ENCODE results near the gene RPTOR.
"Not testable (repeated sequence)": the region's sequence is repeated elsewhere in the genome, so short reads cannot be mapped to it uniquely, and the experiment has no call there.

RPTOR gene

DNA sequence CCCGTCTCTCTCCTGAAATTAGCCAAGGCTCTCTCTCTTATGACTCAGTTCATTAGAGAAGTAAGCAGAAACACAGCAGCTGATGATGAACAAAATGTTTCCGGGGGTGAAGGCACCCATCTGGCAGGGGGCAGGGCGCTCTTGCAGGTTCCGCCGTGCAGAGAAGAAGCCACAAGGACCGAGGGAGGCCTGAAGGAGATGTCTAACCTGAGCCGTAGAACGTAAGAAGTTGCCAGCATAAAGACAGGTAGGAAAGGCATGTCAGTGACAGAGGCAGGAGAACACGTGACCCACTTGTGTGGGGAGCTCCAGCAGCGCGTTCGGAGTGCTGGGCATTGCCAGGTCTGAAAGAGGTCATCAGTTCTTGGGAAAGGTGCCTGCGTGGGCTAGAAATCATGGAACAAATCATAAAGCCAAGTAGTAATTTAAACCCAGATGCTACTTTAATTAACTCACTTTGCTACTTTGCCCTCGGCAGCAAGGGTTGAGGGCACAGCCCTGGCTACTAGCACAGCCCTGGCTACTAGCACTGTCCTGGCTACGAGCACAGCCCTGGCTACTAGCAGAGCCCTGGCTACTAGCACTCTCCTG lies 198.6 kb downstream of the RPTOR start:
- no peak overlapping the region for H3K4me3 ChIP-seq (replicated peaks; ENCODE audit: insufficient read depth, low read length)
- no peaks in the 10 kb centered on the region for H3K27me3 ChIP-seq (ENCODE audit: insufficient read depth, poor library complexity, severe bottlenecking)
- TF ChIP-seq GABPA (IDR thresholded peaks at IDR 0.05; ENCODE audit: low read depth), result no peak
- no peak for TF ChIP-seq POLR2AphosphoS5 (IDR thresholded peaks at IDR 0.05; ENCODE audit: low read depth)
- TF ChIP-seq, protein P1, sequence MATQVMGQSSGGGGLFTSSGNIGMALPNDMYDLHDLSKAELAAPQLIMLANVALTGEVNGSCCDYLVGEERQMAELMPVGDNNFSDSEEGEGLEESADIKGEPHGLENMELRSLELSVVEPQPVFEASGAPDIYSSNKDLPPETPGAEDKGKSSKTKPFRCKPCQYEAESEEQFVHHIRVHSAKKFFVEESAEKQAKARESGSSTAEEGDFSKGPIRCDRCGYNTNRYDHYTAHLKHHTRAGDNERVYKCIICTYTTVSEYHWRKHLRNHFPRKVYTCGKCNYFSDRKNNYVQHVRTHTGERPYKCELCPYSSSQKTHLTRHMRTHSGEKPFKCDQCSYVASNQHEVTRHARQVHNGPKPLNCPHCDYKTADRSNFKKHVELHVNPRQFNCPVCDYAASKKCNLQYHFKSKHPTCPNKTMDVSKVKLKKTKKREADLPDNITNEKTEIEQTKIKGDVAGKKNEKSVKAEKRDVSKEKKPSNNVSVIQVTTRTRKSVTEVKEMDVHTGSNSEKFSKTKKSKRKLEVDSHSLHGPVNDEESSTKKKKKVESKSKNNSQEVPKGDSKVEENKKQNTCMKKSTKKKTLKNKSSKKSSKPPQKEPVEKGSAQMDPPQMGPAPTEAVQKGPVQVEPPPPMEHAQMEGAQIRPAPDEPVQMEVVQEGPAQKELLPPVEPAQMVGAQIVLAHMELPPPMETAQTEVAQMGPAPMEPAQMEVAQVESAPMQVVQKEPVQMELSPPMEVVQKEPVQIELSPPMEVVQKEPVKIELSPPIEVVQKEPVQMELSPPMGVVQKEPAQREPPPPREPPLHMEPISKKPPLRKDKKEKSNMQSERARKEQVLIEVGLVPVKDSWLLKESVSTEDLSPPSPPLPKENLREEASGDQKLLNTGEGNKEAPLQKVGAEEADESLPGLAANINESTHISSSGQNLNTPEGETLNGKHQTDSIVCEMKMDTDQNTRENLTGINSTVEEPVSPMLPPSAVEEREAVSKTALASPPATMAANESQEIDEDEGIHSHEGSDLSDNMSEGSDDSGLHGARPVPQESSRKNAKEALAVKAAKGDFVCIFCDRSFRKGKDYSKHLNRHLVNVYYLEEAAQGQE (IDR thresholded peaks at IDR 0.05; ENCODE audit: insufficient replicate concordance, low read depth), result no peak
- TF ChIP-seq, protein P2, sequence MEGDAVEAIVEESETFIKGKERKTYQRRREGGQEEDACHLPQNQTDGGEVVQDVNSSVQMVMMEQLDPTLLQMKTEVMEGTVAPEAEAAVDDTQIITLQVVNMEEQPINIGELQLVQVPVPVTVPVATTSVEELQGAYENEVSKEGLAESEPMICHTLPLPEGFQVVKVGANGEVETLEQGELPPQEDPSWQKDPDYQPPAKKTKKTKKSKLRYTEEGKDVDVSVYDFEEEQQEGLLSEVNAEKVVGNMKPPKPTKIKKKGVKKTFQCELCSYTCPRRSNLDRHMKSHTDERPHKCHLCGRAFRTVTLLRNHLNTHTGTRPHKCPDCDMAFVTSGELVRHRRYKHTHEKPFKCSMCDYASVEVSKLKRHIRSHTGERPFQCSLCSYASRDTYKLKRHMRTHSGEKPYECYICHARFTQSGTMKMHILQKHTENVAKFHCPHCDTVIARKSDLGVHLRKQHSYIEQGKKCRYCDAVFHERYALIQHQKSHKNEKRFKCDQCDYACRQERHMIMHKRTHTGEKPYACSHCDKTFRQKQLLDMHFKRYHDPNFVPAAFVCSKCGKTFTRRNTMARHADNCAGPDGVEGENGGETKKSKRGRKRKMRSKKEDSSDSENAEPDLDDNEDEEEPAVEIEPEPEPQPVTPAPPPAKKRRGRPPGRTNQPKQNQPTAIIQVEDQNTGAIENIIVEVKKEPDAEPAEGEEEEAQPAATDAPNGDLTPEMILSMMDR (IDR thresholded peaks at IDR 0.05; ENCODE audit: insufficient read depth, low read length), result no peak
- no peak for TF ChIP-seq SPI1 (IDR thresholded peaks at IDR 0.05; ENCODE audit: borderline replicate concordance, low read depth)
- peak; percentile 25 to 49 for DNase-seq (ENCODE audit: low read depth in 1 of 2, low spot score in 1 of 2)
- H3K27ac ChIP-seq (replicated peaks), result no peak overlapping the region

DNA sequence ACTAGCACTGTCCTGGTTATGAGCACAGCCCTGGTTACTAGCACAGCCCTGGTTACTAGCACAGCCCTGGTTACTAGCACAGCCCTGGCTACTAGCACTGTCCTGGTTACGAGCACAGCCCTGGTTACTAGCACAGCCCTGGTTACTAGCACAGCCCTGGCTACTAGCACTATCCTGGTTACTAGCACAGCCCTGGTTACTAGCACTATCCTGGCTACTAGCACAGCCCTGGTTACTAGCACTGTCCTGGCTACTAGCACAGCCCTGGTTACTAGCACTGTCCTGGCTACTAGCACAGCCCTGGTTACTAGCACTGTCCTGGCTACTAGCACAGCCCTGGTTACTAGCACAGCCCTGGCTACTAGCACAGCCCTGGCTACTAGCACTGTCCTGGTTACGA lies 199.3 kb downstream of the RPTOR start:
- not testable (repeated sequence) for DNase-seq (ENCODE audit: low read depth in 1 of 2, low spot score in 1 of 2); H3K4me3 ChIP-seq (replicated peaks; ENCODE audit: insufficient read depth, low read length); H3K27me3 ChIP-seq (ENCODE audit: insufficient read depth, poor library complexity, severe bottlenecking); H3K27ac ChIP-seq (replicated peaks)

DNA sequence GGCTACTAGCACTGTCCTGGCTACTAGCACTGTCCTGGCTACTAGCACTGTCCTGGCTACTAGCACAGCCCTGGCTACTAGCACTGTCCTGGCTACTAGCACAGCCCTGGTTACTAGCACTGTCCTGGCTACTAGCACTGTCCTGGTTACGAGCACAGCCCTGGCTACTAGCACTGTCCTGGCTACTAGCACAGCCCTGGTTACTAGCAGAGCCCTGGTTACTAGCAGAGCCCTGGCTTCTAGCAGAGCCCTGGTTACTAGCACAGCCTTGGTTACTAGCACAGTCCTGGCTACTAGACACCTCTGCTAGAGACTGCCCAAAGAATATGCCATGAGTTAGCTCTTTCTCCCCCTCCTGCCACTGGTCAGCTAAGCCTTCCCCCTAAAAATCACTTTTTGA lies 200.1 kb downstream of the RPTOR start:
- H3K27me3 ChIP-seq (ENCODE audit: insufficient read depth, poor library complexity, severe bottlenecking); DNase-seq (ENCODE audit: low read depth in 1 of 2, low spot score in 1 of 2); H3K27ac ChIP-seq (replicated peaks); H3K4me3 ChIP-seq (replicated peaks; ENCODE audit: insufficient read depth, low read length): not testable (repeated sequence)

DNA sequence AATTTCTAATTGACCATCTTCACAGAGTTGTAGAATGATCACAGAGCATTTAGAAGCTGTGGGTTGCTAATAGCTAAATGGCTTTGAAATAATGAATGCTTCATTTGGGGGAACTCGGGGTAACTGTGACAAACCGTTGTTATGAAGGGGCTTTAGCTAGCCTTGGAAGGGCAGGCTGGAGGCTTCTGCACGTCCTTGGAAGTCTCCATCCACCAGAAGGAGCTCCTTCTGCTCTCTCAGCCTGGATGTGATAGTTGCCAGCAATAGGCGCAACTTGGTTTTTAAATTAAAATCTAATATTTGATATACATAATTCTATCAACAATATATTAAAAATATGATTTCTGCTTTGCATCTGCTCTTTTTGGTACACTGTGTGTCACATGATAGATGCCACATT lies 200.5 kb downstream of the RPTOR start:
- no peak for DNase-seq (ENCODE audit: low read depth in 1 of 2, low spot score in 1 of 2)
- TF ChIP-seq SPI1 (IDR thresholded peaks at IDR 0.05; ENCODE audit: borderline replicate concordance, low read depth) (no peak), GABPA (IDR thresholded peaks at IDR 0.05; ENCODE audit: low read depth) (no peak), POLR2AphosphoS5 (IDR thresholded peaks at IDR 0.05; ENCODE audit: low read depth) (no peak)
- TF ChIP-seq, protein P2 (IDR thresholded peaks at IDR 0.05; ENCODE audit: insufficient read depth, low read length), result no peak
- TF ChIP-seq, protein P1 (IDR thresholded peaks at IDR 0.05; ENCODE audit: insufficient replicate concordance, low read depth), result no peak
- H3K27me3 ChIP-seq (ENCODE audit: insufficient read depth, poor library complexity, severe bottlenecking), result no peaks in the 10 kb centered on the region
- H3K4me3 ChIP-seq (replicated peaks; ENCODE audit: insufficient read depth, low read length), result no peak overlapping the region
- H3K27ac ChIP-seq (replicated peaks), result no peak overlapping the region

DNA sequence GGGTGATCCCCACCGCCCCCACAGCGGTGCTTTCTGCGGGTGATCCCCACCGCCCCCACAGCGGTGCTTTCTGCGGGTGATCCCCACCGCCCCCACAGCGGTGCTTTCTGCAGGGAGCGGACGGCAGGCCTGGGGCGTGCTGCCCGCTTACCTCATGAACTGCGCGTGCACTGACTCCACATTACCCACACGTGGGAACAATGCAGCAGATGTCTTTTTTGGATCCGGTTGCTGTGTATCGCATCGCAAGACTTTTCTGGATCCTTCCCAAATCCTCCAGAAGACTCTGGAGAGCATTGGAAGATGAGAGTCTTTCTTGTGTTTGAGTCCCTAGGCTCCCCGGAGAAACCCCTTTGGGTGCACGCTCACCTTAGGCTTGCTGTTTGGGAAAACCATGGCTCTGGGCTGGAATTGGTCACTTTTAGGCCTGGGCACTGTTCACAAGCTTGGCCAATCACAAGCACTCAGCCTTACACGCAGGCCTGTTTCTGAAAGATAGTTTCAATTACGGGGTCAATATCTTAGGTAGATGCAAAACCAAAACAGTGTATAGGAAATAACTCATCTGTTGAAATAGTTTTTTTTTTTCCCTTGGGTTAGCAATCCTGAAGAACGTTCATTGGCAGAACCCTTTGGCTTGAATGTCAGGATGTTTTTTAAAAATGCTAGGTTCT lies 201.8 kb downstream of the RPTOR start:
- H3K27ac ChIP-seq (replicated peaks), result no peak overlapping the region
- TF ChIP-seq, protein P2 (IDR thresholded peaks at IDR 0.05; ENCODE audit: insufficient read depth, low read length), result no peak
- TF ChIP-seq, protein P1 (IDR thresholded peaks at IDR 0.05; ENCODE audit: insufficient replicate concordance, low read depth), result no peak
- TF ChIP-seq SPI1 (IDR thresholded peaks at IDR 0.05; ENCODE audit: borderline replicate concordance, low read depth) (no peak), GABPA (IDR thresholded peaks at IDR 0.05; ENCODE audit: low read depth) (no peak), POLR2AphosphoS5 (IDR thresholded peaks at IDR 0.05; ENCODE audit: low read depth) (no peak)
- no peaks in the 10 kb centered on the region for H3K27me3 ChIP-seq (ENCODE audit: insufficient read depth, poor library complexity, severe bottlenecking)
- no peak overlapping the region for H3K4me3 ChIP-seq (replicated peaks; ENCODE audit: insufficient read depth, low read length)
- no peak for DNase-seq (ENCODE audit: low read depth in 1 of 2, low spot score in 1 of 2)
